DMS153 treated with DMSO at 0.1 percent for 48 hours (cell line): ENCODE measurements around the gene DCDC2.
"Not testable (repeated sequence)": the region's sequence is repeated elsewhere in the genome, so short reads cannot be mapped to it uniquely, and the experiment has no call there.

Source experiments
- DNase-seq: peaks from one replicate; lab custom pipeline; 2025; ENCODE audit not compliant: unreplicated experiment; lab: John Stamatoyannopoulos, UW

The DCDC2 gene

GRCh38 chr6:24272553-24272952, 85.3 kb downstream of the DCDC2 start:
- DNase-seq = no peak

GRCh38 chr6:24272148-24272547, 85.7 kb downstream of the DCDC2 start:
- DNase-seq = no peak

DNA sequence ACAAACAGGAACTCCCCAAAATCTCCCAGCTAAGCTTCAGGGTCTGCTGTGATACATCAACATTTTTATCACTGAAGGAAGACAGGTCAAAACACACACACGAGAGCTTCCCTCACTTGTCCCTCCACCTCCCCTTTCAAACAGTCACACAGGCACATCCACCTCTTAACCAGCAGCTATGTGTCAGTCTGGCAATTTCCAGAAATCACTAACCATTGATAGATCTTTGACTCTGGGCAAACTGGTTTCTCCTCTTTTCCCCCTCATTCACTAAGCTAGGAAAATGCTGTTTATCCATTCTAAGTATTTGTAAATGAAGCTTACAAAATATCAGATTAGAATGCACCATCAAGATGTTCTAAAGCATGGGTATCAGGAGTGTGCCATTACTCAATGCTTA, 87.8 kb downstream of the DCDC2 start:
- DNase-seq = no peak

DNA sequence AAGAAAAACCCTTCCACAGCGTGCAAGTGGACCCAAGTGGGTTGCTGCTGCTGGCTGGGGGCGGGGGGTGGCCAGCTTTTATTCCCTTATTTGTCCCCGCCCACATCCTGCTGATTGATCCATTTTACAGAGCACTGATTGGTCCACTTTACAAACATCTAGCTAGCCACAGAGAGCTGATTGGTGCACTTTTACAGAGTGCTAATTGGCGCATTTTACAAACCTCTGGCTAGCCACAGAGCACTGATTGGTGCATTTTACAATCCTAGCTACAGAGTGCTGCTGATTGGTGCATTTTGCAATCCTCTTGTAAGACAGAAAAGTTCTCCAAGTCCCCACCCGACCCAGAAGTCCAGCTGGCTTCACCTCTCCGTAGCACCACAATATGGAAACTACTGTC, 99.6 kb downstream of the DCDC2 start:
- DNase-seq = not testable (repeated sequence)

DNA sequence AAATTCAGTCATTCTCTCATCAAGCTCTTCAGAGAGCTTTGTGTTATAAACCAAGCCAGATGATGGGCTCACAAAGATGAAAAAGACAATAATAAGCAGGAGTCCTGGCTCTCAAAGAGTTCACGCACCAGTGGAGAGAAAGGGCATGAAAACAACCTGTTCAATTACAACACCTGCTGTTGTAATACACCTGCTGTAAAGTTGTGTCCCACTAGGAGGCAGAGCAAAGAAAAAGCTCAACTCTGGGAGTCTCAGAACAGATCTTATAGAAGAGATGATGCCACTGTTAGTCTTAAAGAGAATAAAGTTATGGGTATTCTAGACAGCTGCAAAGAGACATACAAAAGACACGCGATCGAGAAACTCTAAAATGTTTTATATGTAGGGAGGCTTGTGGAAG, 100.6 kb downstream of the DCDC2 start:
- no peak for DNase-seq

DNA sequence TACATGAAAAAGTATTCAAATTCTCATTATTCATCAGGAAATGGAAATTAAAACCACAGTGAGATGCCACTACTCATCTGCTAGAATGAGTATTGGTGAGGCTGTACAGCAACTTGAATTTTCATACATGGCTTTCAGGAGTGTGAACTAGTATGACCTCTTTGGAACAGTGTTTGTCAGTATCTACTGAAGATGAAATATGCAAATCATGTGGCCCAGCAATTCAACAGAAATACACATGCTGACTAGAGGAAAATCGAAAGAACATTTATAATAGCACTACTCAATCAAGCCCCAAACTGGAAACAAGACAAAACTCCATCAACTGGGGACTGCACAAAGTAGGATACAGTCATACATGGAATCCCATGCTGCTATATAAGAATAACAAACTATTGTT, 102.2 kb downstream of the DCDC2 start:
- no peak for DNase-seq

- DNase-seq = no peak
Observed at GRCh38 chr6:24253360-24253759, 104.5 kb downstream of the DCDC2 start.

DNA sequence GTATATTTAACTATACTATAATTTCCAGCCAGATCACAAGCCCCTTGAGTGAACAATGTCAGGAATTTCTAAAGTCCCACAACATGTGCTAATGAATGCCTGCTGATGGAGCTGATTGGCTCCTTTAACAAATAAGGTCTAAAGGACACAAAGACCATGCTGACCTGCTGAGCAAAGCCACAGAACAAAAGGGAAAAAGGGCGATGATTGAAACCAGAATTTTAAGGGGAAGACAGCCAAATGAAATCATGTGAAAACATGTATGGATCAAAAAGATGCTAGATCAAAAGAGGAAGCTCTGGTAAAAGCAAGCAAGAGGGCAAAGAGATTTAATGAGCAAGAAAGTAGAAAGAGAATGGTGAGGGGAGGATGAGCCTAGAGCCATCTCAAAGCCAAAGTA, 105.6 kb downstream of the DCDC2 start:
- DNase-seq = no peak

- DNase-seq = no peak
Observed at GRCh38 chr6:24251339-24251738, 106.5 kb downstream of the DCDC2 start.

GRCh38 chr6:24249926-24250325, 107.9 kb downstream of the DCDC2 start:
- no peak for DNase-seq

DNA sequence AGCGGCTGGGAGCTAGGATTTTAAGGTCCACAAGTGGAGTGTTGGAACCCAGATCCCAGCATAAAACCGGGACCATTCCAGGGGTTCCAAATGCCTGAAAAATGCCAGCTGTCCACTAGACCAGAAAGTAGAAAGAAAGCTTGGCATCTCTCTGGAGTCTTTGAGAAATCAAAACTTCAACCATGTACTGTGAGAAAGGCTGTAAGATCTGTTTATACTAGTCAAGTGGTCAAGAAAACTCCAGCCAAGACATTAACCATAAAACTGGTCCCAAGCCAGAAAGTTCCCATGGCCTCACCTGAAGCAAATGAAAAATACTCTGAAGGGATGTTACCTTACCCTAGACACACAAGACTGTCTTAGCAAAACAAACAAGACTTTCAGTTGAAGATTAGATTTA, 112.6 kb downstream of the DCDC2 start:
- no peak for DNase-seq

DNA sequence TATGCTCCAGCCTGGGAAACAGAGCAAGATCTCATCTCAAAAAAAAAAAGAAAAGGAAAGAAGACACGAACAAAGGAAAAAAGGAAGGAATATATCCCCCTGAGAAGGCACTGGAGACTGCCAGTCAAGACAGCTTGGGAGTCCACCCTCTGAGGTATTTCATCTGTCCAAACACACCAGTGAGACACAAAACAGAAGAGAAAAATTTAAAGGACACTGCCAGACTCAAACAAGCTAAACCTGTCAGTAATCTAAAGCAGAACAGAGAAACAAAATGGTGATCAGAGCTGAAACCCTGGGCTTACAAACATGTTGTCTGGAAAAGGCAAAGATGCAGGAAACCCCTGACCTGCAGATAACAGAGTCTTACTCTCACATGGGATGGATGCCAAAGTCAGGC, 114.9 kb downstream of the DCDC2 start:
- no peak for DNase-seq

DNA sequence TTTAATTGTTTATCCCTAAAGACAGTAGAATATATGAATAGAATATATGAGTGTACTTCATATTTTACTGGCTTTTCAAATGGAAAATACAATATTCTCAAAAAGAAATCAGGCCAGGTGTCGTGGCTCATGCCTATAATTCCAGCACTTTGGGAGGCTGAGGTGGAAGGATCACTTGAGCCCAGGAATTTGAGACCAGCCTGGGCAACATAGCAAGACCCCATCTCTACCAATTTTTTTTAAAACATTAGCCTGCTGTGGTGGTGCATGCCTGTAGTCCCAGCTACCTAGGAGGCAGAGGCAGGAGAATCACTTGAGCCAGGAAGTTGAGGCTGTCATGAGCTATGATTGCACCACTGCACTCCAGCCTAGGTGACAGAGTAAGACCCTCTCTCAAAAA, 116.1 kb downstream of the DCDC2 start:
- DNase-seq = not testable (repeated sequence)

DNA sequence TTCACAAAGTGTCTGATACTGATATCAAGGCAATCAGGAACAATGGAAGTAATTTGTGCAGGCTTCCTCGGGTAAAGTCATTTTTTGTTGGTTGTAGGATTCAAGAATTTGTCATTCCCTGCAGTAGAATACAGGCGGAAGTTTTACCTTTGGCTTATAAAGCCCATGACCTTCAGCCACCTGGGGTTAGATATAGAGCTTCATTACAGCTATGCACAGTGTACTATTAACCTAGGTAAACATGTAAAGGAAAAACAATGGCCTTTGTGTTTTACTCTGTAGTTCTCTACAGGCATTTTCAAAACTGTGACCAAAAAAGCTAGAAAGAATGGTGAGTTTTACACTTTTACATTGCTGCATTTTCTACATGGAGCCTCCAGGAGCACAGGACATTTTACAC, 116.9 kb downstream of the DCDC2 start:
- DNase-seq = no peak

- DNase-seq = no peak
Observed at GRCh38 chr6:24240380-24240928, 117.4 kb downstream of the DCDC2 start.

DNA sequence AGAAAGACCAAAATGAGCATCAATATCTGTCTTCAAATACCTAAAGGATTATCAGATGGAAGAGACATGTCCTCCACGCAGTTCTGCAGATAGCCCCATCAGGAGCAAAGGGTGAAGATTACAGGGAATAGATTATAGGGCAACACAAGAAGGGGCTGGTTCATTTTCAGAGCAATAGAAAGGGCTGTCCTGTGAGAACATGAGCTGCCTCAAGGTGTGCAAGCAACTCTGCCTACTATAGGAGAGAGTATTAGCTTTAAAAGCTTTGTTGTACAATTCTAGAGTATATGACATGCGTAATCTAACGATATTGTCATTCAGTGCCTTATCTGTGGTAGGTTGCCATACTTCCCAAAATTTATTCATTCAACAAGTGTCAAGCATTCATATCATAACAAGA, 119.2 kb downstream of the DCDC2 start:
- no peak for DNase-seq

GRCh38 chr6:24236779-24237178, 121.1 kb downstream of the DCDC2 start:
- DNase-seq = not testable (repeated sequence)

DNA sequence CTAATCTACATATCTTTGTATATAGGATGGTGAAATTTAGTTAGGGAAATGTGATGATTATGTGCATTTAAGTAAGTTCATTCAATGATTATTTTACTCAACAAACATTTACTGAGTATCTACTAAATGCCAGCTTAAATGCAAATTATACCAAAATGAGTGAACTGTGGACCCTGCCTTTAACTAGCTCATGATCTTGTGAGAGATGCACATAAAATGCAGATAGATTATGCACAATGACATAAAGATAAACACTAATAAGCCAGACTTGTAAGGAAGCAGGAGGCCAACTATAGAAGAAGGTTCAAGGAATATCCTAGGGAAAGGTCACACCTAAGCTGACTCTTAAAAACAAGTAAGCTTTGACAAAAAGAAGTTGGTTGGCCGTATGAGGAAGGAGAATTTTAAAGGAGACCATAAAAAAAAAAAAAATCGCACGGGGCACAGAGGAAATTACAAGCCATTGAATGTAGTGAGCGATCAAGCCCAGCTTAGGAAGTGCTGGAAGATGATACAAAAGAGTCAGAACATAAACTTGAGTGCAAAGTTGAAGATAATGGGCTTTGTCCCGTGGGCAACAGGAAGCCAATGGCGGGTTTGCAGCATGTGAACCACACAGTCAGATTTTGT, 123.9 kb downstream of the DCDC2 start:
- DNase-seq = no peak

GRCh38 chr6:24231438-24231977, 126.4 kb downstream of the DCDC2 start:
- DNase-seq = no peak

GRCh38 chr6:24229696-24230405, 128.0 kb downstream of the DCDC2 start:
- no peak for DNase-seq

GRCh38 chr6:24228681-24229255, 129.1 kb downstream of the DCDC2 start:
- DNase-seq = no peak

DNA sequence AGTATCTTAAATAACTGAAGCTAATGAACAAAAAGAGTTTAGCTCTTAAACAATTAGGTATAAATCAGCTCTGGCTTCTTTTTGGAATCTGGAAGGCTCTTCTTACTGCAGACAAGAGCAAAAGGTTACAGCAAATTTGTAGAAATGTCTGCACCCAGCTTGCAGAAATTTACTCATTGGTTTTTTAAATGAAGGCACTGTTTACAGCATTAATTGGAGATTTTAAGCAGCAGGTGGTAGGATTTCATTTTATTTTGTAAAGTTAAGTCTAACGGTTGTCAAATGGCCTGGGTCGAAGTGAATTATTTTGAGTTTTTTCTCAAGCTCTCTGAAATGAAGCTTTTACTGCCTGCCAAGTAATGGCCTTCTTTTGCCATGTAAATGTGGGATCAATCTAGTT, 129.7 kb downstream of the DCDC2 start:
- DNase-seq = no peak
